SK-N-MC (cell line): ENCODE measurements around the gene BAHCC1.

Experiments used
- EZH2 ChIP-seq: fragments of 200-600 bp; sonication (generic); IDR thresholded peaks from one replicate; pipeline ENCODE4 v1.6.1; 2017; ENCODE audit warnings: antibody characterized with exemption
- FOXP2 ChIP-seq: optimal IDR thresholded peaks from 2 replicates; pipeline ENCODE3; 2011; ENCODE audit warnings: mild to moderate bottlenecking, moderate library complexity; ENCODE audit not compliant: insufficient read depth; ENCODE audit errors: extremely low read length, control extremely low read depth
- POLR2AphosphoS5 ChIP-seq: IDR thresholded peaks from 2 replicates; pipeline ENCODE4 v1.6.1; 2012; ENCODE audit warnings: mild to moderate bottlenecking, low read depth, low read length, borderline replicate concordance

DNA sequence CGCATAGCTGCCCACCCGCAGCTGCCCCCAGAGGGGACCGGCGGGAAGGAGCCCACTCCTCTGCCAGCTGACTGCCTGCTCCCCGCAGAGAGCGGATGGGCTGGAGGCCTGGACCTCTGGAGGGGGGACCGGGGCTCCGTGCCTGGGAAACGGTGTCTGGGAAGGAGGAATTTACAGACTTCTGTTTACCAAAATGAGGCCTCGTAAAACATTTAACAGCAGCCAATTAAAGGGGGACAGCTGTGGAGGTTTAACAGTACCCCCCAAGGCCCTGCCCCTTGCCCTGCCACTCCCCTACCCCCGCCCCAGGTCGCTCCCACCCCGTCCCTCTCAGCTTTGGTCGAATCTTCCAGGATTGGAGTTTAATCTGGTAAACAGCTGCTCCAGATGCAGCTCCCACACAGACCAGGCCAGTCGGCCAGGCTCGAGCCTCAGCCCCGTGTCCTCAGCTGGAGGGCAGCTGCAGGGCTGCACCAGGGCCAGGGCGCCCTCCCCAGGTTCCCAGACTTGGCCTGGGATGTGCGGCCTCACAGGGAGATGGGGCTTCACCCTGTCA is 41.1 kb downstream of the BAHCC1 start:
- TF ChIP-seq EZH2, result no peak
- no peak for TF ChIP-seq POLR2AphosphoS5
- TF ChIP-seq FOXP2, result no peak
